Lung (tissue), 12 donors: ENCODE results near the gene CRY2. TPM values are rescaled to one million over a fixed set of nuclear protein-coding genes. Genes with fewer than 3 reads are reported as not detected.

Experiments used
- ATAC-seq: fragments of 200-7000 bp; cut with Tn5 transposase; one replicate; pipeline ENCODE4 v1.9.1; 2020; ENCODE audit warnings: moderate number of reproducible peaks; ENCODE audit not compliant: insufficient read depth, low FRiP score
- DNase-seq, 3 donors: peaks; one replicate each; pipeline ENCODE4 v3.0.0-alpha.2; 2013 to 2017
- H3K27ac ChIP-seq, 2 donors: one replicate each; pipeline ENCODE4 v1.5.1; 2013; ENCODE audit warnings: mild to moderate bottlenecking in 2 of 2, moderate library complexity in 2 of 2, control low read depth in 1 of 2, inconsistent platforms in 1 of 2, low read depth in 1 of 2, low read length in 1 of 2
- H3K27me3 ChIP-seq, 3 donors: one replicate each; pipeline ENCODE4 v1.5.1; 2013; ENCODE audit warnings: low read length in 2 of 3; ENCODE audit not compliant: control insufficient read depth in 3 of 3, insufficient read depth in 3 of 3
- H3K36me3 ChIP-seq, 4 donors: one replicate each; pipeline ENCODE4 v1.5.1; 2013; ENCODE audit warnings: low read length in 4 of 4, mild to moderate bottlenecking in 1 of 4, moderate library complexity in 1 of 4; ENCODE audit not compliant: control insufficient read depth in 4 of 4, insufficient read depth in 4 of 4
- H3K4me1 ChIP-seq, 5 donors: one replicate each; pipeline ENCODE4 v1.5.1; 2013; ENCODE audit warnings: low read length in 5 of 5, mild to moderate bottlenecking in 2 of 5, moderate library complexity in 1 of 5; ENCODE audit not compliant: control insufficient read depth in 5 of 5, insufficient read depth in 5 of 5
- H3K4me3 ChIP-seq: one replicate; pipeline ENCODE4 v1.5.1; 2013; ENCODE audit warnings: mild to moderate bottlenecking, control low read depth, moderate library complexity
- H3K9ac ChIP-seq, 2 donors: one replicate each; pipeline ENCODE4 v1.5.1; 2013; ENCODE audit warnings: low read length in 2 of 2, control low read depth in 1 of 2; ENCODE audit not compliant: insufficient read depth in 1 of 2
- H3K9me3 ChIP-seq, 4 donors: one replicate each; pipeline ENCODE4 v1.5.1; 2013; ENCODE audit warnings: low read length in 3 of 4, mild to moderate bottlenecking in 1 of 4, moderate library complexity in 1 of 4; ENCODE audit not compliant: control insufficient read depth in 4 of 4, insufficient read depth in 3 of 4
- WGBS, 2 donors: extraction: QIAGEN DNeasy Blood & Tissue Kit; methylation state at CpG; one replicate each; pipeline ENCODE4 v1.1.7; 2013; 5-methylcytosine and 5-hydroxymethylcytosine counted together
- polyA plus RNA-seq, 2 donors: library from polyadenylated mRNA; stranded (reverse); fragments of 200-250 nt; gene quantifications; one replicate each; pipeline ENCODE4 v1.2.1, GENCODE V29; 2013
- total RNA-seq, 2 donors: library from RNA; depleted of rRNA in 1 of 2; stranded (reverse); fragments of >200 nt in 1 of 2; gene quantifications; one replicate each; pipeline ENCODE4 v1.2.1, GENCODE V29; 2014 to 2021
- TF ChIP-seq, protein P1 (sequence below): IDR thresholded peaks from 2 replicates; pipeline ENCODE4 v1.5.1; 2012; ENCODE audit warnings: mild to moderate bottlenecking; ENCODE audit errors: control extremely low read depth, extremely low read depth
- donor health status: control.
- donor health status: control.
- donor health status: Bipolar disorder and iron deficiency.
- donor health status: healthy.
- donor health status: DM: yes; HTN: yes; CAD: no.

Gene CRY2
- total and polyA plus RNA-seq, 4 donors, result 16.2 to 55.0 (median 34.2) TPM

- ATAC-seq (no peak), DNase-seq (no peak)
- H3K4me1 ChIP-seq, result no peaks in the 10 kb centered on the region
- no peak overlapping the region for H3K27ac ChIP-seq
- WGBS, 2 donors, result 75 to 95% methylated on average over 3 of the region's 3 CpGs
- TF ChIP-seq, protein P1, sequence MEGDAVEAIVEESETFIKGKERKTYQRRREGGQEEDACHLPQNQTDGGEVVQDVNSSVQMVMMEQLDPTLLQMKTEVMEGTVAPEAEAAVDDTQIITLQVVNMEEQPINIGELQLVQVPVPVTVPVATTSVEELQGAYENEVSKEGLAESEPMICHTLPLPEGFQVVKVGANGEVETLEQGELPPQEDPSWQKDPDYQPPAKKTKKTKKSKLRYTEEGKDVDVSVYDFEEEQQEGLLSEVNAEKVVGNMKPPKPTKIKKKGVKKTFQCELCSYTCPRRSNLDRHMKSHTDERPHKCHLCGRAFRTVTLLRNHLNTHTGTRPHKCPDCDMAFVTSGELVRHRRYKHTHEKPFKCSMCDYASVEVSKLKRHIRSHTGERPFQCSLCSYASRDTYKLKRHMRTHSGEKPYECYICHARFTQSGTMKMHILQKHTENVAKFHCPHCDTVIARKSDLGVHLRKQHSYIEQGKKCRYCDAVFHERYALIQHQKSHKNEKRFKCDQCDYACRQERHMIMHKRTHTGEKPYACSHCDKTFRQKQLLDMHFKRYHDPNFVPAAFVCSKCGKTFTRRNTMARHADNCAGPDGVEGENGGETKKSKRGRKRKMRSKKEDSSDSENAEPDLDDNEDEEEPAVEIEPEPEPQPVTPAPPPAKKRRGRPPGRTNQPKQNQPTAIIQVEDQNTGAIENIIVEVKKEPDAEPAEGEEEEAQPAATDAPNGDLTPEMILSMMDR, result no peak
- H3K4me3 ChIP-seq, result no peak overlapping the region
- no peaks in the 10 kb centered on the region for H3K27me3 ChIP-seq
- no peaks in the 10 kb centered on the region for H3K9me3 ChIP-seq
- H3K9ac ChIP-seq, result no peak overlapping the region
- peaks cover 0 to 10% (median 3%) of the 10 kb centered on the region in 4 donors for H3K36me3 ChIP-seq
These were observed 30.7 kb upstream of the CRY2 start for GRCh38 chr11:45816614-45817013.

DNA sequence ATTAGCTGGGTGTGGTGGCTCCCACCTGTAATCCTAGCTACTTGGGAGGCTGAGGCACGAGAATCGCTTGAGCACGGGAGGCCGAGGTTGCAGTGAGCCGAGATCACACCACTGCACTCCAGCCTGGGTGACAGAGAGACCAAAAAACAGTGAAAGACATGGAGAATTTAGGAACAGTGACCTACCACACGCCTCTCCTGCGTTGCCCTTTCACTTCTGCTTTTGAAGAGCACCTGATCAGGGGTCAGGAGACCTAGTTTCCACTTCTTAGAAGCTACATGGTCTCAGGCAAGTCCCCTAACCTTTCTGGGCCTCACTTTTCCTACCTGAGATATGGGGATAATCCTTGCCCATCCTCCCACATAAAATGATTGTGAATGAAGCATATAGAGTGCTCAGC lies 30.1 kb upstream of the CRY2 start:
- TF ChIP-seq, protein P1, result no peak
- WGBS, 2 donors, result 91 to 96% methylated on average over 7 of the region's 7 CpGs
- Histone ChIP-seq H3K9me3 (no peaks in the 10 kb centered on the region), H3K4me1 (no peaks in the 10 kb centered on the region), H3K4me3 (no peak overlapping the region), H3K9ac (no peak overlapping the region), H3K36me3 (peaks cover 0 to 5% (median 2%) of the 10 kb centered on the region in 4 donors), H3K27ac (no peak overlapping the region), H3K27me3 (no peaks in the 10 kb centered on the region)
- ATAC-seq, result no peak
- DNase-seq, result no peak

- Histone ChIP-seq H3K27ac (no peak overlapping the region), H3K27me3 (no peaks in the 10 kb centered on the region), H3K9ac (no peak overlapping the region), H3K9me3 (no peaks in the 10 kb centered on the region), H3K4me3 (no peak overlapping the region), H3K36me3 (no peaks in the 10 kb centered on the region), H3K4me1 (peaks cover 0 to 9% (median 0%) of the 10 kb centered on the region in 5 donors)
- TF ChIP-seq, protein P1, result no peak
- ATAC-seq, result no peak
- no peak for DNase-seq
- 91 to 95% methylated on average over 6 of the region's 6 CpGs for WGBS, 2 donors
These were observed 28.2 kb upstream of the CRY2 start for GRCh38 chr11:45818961-45819605.
